Epithelial cell of esophagus (primary cell): ENCODE data around the gene FAM174C.

Source experiments
- DNase-seq: peaks from one replicate; pipeline ENCODE4 v3.0.0; 2010; ENCODE audit warnings: low read depth
- H3K4me3 ChIP-seq: 2 replicates; pipeline ENCODE4 v1.5.1; 2011; ENCODE audit warnings: mild to moderate bottlenecking, low read length, control low read depth
- CTCF ChIP-seq: IDR thresholded peaks from 2 replicates; pipeline ENCODE4 v1.5.1; 2011; ENCODE audit warnings: low read depth, mild to moderate bottlenecking, low read length, control low read depth, inconsistent platforms; ENCODE audit not compliant: insufficient read depth; ENCODE audit errors: missing control alignments

The FAM174C gene

GRCh38 chr19:1237754-1238368 lies 37.5 kb upstream of the FAM174C start, which contains the start of gene CBARP:
Gene CBARP (minus strand): TSS chr19:1238005. CDS start chr19:1236100, 1,905 bp downstream.
- TF ChIP-seq CTCF, result no peak
- no peak for DNase-seq
- peak within 1 kb of the TSS; percentile 55 for H3K4me3 ChIP-seq

GRCh38 chr19:1238369-1239303 lies 36.7 kb upstream of the FAM174C start:
- no peak for DNase-seq
- TF ChIP-seq CTCF, result no peak
- H3K4me3 ChIP-seq, result peak overlapping the region; percentile 11

- no peak overlapping the region for H3K4me3 ChIP-seq
- DNase-seq, result no peak
- no peak for TF ChIP-seq CTCF
These were observed 35.9 kb upstream of the FAM174C start for GRCh38 chr19:1239420-1239795.

GRCh38 chr19:1239796-1240737 lies 35.3 kb upstream of the FAM174C start:
- peak; percentile 41 for TF ChIP-seq CTCF
- H3K4me3 ChIP-seq, result peak overlapping the region; percentile 40
- peak; percentile 89 for DNase-seq

- no peak for TF ChIP-seq CTCF
- H3K4me3 ChIP-seq, result peak overlapping the region; percentile 67
- DNase-seq, result no peak
These were observed 34.4 kb upstream of the FAM174C start for GRCh38 chr19:1240925-1241324.

- peak; percentile 94 for DNase-seq
These were observed 33.8 kb upstream of the FAM174C start, which contains the start of gene ATP5F1D for GRCh38 chr19:1241417-1242095. Gene ATP5F1D (plus strand): TSS chr19:1241751. CDS start chr19:1241851, 100 bp downstream.

More at GRCh38 chr19:1241417-1242095, 33.8 kb upstream of the FAM174C start, which contains the start of gene ATP5F1D:
- peak within 1 kb of the TSS; percentile 67 for H3K4me3 ChIP-seq
- TF ChIP-seq CTCF, result no peak
